HG02943 (cell line): ENCODE measurements around the gene ZC3H12C.

Source experiments
- ATAC-seq: cut with Tn5 transposase; IDR thresholded peaks from one replicate; pipeline ENCODE4 v1.9.1; 2021; ENCODE audit warnings: mild to moderate bottlenecking, low read depth, moderate library complexity; ENCODE audit not compliant: unreplicated experiment

Gene ZC3H12C

GRCh38 chr11:110147962-110148709, 54.9 kb downstream of the ZC3H12C start:
- ATAC-seq = no peak

- ATAC-seq = no peak
Measured at GRCh38 chr11:110148775-110149744, 55.9 kb downstream of the ZC3H12C start.

DNA sequence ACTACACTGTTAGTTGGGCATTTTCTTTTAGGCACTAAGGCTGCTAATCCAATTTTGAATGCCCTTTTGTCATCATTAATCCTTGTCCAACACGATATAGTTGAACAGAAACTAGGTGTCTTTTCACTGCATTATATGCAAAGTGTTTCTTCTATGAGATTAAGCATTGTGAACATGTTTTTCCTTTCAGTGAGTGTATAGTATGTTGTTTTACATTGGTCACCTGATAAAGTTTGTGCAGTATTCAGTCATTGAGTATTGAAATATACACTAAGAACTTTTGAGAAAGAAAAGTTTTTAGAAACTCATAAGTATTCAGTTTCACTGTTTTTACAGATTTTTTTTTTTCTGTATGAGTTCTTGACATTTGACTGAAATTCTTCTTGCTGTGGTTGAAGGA, 59.0 kb downstream of the ZC3H12C start:
- ATAC-seq = no peak

DNA sequence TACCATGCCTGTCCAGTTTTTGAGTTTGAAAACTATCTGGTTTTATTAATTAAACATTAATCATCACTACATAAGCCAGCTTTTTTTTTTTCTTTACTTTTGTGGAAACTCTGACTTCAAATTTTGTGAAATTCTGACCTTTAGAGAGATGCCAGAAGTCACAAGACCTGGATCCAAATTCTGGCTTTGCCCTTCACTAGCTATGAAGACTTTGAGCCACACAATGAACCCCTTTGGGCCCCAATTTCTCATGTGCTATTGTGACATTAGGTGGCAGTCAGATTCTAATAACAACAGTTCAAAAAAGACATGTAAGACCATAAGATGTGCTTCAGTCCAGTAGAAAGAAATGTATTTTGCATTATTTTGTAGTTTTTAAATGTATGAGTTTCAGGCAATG, 60.3 kb downstream of the ZC3H12C start:
- no peak for ATAC-seq

DNA sequence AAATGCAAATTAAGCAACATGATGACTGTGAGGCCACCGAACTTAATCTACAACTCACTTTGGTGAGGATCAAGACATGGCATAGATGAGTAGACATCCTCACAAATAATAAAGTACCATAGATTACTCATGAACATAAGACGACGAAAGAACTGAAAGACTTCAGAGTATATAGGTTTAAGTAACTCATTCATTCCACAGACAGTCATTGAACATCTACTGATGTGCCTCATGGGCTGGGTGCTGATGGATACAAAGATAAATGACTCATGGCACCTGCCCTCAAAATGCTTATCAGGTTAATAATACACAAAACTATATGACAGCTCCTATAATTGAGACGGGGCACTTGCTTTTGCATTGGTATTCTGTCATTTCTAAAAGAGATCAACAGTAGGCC, 63.3 kb downstream of the ZC3H12C start:
- ATAC-seq = no peak

DNA sequence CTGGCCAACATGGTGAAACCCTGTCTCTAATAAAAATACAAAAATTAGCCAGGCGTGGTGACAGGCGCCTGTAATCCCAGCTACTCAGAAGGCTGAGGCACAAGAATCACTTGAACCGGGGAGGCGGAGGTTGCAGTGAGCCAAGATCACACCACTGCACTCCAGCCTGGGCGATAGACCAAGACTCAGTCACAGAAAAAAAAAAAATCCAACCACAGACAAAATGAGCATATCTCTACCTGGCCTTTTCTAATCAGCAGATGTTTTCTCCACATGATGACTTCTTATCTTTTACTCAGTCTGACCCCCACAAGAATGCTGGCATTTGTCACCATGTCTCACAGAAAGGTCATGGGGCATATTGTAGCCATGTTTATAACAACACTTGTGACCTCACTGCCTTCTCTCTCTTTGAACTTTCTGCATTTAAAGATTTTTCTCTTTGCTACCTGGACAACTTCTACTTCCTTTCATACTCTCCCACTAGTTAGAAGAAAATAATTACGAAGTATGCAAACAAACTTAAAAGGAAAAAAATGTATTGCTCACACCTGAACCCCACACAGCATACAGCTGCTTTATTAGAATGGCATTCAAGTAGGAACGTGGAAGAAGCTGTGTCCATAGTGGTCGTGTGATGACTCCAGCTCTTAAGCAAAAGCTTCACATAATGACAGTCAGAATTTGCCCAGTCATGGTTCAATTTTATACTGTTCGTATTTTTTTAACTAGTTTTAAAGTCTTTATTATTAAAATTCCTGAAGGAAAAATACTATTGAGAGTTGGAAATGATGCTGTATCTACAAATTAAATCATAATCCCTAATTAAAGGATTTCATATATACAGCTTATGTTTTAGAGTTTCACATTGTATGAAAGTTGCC, 65.4 kb downstream of the ZC3H12C start:
- ATAC-seq = no peak

GRCh38 chr11:110159476-110159875, 66.3 kb downstream of the ZC3H12C start:
- ATAC-seq = no peak

DNA sequence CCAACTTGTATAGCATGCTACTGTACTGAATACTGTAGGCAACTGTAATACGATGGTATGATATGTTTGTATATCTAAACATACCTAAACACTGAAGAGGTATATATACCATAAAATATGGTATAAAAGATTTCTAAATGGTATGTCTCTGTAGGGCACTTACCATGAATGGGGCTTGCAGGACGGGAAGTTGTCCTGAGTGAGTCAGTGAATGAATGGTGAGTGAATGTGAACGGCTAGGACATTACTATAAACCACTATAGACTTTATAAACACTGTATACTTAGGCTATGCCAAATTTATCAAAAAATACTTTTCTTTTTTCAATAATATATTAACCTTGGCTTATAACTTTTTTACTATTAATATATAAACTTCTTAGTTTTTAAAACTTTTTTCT, 66.8 kb downstream of the ZC3H12C start:
- ATAC-seq = no peak

- ATAC-seq = no peak
Measured at GRCh38 chr11:110160437-110160836, 67.2 kb downstream of the ZC3H12C start.

GRCh38 chr11:110161061-110161460, 67.9 kb downstream of the ZC3H12C start:
- ATAC-seq = no peak

DNA sequence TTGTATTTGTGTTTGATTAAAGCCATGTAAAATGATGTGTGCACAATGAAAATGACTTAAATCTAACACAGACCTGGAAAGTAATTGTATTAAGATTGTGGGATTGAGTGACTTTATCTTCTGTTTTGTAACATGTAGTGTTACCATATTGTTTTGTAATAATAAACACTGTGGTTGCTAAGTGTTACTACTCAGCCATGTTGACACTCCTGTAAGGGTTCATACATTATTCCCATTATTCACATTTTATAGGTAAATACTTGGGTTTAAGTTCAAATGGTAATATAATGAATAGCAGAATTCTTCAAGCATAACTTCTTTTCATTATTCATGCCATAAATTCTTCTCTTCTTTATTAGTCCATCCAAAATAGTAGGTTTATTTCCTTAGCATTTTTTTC, 69.0 kb downstream of the ZC3H12C start:
- no peak for ATAC-seq

GRCh38 chr11:110165039-110165925, 72.1 kb downstream of the ZC3H12C start:
- no peak for ATAC-seq

DNA sequence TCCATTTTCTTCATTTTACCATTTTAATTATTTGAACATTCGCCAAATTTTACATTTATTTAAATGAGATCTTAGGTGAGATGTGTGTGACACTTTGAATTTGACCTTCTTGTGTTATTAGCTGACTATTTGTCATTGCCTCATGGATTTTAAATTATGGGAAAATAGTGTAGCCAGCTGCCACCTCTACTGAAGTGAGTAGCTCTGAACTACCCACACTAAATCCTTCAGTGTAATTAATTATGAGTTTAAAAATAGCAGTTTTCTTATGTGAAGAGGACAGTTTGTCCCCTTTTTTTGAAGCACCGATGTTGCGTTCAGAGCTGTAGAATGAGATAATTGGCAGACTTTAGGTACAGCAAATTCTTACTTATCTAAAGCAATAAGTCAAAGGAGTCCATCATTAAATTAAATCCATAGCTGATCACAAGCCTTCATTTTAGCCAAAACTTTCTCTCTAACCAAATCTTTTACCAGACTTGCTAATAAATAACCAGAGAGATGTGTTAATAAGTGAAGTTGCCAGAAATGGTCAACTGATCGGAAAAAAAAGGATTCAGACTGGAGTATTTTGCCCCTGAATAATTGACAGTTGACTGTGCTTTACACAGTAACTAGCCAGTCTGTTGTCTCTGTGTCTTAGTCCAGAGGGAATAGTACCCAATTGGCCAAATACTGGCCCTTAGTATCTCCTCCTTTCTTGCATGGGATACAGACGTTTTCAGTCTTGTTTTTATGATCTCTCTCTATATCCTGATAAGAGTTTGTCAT, 75.0 kb downstream of the ZC3H12C start:
- ATAC-seq = no peak

- ATAC-seq = no peak
Measured at GRCh38 chr11:110169738-110170137, 76.5 kb downstream of the ZC3H12C start.

DNA sequence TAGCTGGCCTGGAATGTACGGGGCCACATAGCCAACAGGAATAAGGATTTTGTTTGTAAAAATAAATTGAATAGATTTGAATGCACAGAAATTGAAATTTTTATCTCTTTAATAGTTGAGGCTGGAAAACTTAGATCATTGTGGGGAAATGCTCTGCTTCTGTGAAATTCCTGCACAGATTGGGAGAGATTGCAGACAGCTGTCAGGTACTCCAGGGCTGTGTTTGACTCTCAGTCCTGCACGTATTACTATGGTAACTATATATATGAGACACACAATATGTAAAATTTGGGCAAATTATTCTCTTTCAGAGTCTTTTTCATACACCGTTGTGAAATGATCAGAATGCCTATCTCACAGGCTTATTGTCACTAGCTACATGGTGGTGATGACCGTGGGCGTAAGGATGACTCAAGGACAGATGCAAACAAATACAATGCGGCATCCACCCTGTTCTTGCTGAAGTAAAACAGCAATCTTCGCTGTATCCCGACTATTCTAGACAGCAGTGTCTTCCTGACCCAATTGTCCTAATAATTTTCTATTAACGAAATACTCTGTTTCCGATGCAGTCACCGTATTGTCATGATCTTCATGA, 79.4 kb downstream of the ZC3H12C start:
- ATAC-seq = no peak

- no peak for ATAC-seq
Measured at GRCh38 chr11:110173811-110174644, 80.8 kb downstream of the ZC3H12C start.

GRCh38 chr11:110174645-110175310, 81.6 kb downstream of the ZC3H12C start:
- ATAC-seq = no peak
